ENCODE data around the gene MRNIP.

The MRNIP gene, protein sequence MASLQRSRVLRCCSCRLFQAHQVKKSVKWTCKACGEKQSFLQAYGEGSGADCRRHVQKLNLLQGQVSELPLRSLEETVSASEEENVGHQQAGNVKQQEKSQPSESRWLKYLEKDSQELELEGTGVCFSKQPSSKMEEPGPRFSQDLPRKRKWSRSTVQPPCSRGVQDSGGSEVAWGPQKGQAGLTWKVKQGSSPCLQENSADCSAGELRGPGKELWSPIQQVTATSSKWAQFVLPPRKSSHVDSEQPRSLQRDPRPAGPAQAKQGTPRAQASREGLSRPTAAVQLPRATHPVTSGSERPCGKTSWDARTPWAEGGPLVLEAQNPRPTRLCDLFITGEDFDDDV

DNA sequence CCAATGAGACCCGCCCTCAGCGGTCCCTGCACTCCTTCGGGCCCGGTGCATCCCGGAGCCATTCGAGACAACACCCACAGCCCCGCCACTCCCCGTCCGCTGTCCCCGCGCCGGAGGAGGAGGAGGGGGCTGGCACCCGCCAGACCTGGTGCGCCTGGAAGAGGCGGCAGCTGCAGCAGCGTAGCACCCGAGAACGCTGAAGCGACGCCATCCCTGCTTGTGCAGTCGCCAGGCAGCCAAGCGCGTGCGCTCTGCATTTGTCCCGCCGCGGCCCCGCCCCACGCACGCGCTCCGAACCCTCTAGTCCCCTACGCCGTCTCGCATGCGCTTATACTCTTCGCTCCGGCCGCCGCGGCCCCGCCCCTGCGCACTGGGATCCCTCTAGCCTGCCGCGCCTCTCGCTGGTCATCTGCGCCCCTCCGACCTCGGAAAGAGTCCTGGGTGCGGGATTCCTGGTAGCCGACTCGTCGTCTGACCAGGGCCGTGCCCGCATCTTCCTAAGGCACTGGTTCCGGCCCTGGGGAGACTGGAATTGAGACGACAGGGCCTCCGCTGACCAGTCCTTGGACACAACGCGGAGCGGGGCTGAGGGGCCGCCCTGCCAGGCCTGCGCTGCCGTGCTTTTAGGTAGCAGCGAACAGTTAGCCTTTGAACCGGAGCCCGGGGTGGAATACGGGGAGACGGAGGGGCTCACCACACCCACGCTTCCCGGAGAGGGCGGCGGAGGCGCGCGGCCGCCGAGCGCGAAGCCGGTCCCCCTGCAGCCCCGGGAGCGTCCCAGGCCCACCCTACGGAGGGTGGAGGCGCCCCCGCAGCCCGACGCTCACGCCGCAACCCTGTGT is at the start of gene MRNIP:
Gene MRNIP (minus strand): TSS at position 232 of the 842 bp plus-strand sequence. CDS start 21 bp downstream, at position 211.
- DNase-seq (ENCODE audit: low read depth in 2 of 2): peak; percentile 75 to 81

- DNase-seq (ENCODE audit: low read depth in 2 of 2): peak; percentile 40 to 49
These were observed 49.1 kb upstream of the MRNIP start, which contains the start of gene TBC1D9B for GRCh38 chr5:179907556-179908324. TSS of gene TBC1D9B (minus strand) at chr5:179907897. CDS start at chr5:179907821, 76 bp downstream.

- no peak for DNase-seq (ENCODE audit: low read depth in 2 of 2)
These were observed 48.4 kb upstream of the MRNIP start for GRCh38 chr5:179906795-179907555.

DNA sequence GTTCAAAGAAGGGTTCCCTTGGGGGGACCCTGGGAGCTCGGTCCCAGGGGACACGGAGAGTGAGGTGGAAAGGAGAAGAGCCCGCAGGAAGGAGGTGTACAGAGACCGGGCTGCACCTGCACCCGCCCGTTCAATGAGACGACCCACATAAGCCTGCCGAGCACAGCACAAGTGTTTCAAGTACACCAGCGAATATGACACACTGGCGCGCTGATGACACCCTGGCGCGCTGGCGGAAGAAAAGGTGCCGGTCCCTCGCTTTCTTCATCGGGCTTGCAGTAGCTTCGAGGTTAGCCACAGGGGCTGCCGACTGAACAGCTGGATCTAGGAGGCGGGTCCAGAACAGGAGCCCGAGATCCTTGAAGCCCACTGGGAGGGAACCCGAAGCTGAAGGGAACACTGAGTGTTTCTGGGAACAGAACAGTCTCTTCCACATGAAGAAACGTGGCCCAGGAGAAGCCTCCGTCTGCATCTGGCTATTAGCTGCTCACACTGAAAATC is 47.7 kb upstream of the MRNIP start:
- DNase-seq (ENCODE audit: low read depth in 2 of 2): no peak

- no peak for DNase-seq (ENCODE audit: low read depth in 2 of 2)
These were observed 46.5 kb upstream of the MRNIP start for GRCh38 chr5:179905161-179905560.

DNA sequence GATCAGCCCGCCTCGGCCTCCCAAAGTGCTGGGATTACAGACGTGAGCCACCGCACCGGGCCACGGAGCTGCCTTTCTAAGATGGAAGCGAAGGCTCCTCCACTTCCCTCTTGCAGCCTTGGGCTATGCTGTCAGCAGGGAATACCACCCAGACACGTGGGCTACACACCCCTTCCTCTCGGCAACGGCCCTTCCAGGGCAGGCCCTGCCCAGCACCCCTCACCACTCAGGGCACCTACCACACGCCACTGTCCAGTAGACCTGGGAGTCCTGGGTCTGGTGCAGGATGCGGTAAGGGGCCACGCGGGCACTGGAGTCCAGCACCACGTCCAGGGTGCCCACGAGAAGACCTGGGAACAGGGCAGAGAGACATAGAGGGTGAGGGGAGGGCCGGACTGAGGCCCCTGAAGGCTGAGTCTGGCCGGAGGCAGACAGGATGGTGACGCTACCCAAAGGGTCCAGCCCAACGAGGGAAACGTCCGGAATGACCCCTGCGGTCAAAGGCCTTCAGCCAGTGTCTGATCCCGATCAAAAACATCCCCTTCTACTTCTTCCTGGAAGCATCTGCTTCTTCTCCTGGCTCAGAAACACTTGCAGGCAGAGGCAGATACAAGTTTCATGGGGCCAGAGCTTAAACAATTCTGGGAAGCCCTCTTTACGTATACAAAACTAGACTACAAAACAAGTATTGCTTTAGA is 46.0 kb upstream of the MRNIP start:
- DNase-seq (ENCODE audit: low read depth in 2 of 2): no peak

DNA sequence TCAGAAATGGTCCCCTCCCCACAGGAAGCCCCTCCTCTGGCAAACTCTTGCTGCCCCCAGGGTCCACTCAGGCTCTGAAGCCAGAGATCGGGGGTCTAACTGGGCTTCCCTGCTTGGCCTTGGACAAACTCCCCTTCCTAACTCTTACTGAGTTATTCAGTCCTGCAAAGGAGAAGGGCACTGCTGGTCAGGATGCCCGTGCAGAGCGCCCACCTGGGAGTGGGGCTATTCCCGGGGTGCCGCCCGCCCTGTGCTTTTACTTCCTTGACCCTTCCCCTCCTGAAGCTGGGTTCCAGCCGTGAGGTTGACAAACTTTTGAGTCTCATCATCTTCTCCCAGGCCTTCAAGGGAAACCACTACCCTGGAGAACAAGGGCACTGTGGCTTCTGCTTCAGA is 44.1 kb upstream of the MRNIP start:
- no peak for DNase-seq (ENCODE audit: low read depth in 2 of 2)

- DNase-seq (ENCODE audit: low read depth in 2 of 2): no peak
These were observed 43.5 kb upstream of the MRNIP start for GRCh38 chr5:179901915-179902762.

DNA sequence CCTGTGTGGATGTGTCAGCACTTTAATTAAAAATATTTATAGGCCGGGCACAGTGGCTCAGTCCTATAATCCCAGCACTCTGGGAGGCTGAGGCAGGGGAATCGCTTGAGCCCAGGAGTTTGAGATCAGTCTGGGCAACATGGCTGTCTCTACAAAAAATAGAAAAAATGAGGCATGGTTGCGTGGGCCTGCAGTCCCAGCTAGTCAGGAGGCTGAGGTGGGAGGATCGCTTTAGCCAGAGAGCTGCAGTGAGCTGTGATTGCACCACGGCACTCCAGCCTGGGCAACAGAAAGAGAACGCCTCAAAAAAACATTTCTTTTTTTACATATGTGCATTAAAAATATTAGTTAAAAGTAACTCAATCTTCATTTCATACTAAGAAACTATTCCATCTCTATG is 42.8 kb upstream of the MRNIP start:
- DNase-seq (ENCODE audit: low read depth in 2 of 2): no peak

- DNase-seq (ENCODE audit: low read depth in 2 of 2): no peak
These were observed 42.1 kb upstream of the MRNIP start for GRCh38 chr5:179900711-179901110.

DNA sequence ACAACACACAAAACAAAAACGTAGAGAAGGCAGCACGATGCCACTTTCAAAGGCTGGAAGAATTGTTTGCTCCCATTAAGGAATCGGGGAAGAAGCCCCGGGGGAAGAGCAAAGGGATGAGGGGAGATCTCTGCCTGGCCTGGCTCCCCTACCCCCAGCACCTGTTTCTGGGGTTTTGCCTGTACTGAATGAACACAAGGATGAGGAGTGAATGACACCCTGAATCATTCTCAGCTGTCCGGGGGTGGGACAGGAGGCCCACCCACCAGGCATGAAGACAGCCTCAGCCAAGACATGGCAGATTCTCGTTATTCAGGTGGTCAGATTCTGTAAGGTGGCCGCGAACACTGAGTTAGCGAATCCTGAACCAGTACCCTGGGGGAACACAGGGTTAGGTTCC is 41.6 kb upstream of the MRNIP start:
- no peak for DNase-seq (ENCODE audit: low read depth in 2 of 2)

DNA sequence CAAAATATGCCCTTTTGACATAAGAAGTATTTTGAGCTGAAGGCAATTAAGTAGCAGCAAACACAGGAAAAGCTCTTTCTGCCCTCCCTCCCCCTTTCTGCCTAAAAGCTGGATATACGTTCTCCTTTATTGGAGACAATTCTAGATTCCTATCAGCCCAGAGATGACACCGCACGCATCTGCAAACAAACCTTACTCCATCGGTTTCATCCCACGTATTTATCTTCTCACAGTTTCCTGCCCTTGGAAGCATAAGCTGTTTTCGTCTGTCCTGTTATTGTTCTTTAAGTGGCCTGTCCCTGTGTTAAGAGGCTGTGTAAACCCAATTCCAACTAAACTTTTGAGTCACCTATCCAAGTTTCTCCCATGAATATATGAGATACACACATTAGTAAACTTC is 37.2 kb upstream of the MRNIP start:
- DNase-seq (ENCODE audit: low read depth in 2 of 2): no peak

- DNase-seq (ENCODE audit: low read depth in 2 of 2): no peak
These were observed 35.6 kb upstream of the MRNIP start for GRCh38 chr5:179893958-179894895.

- no peak for DNase-seq (ENCODE audit: low read depth in 2 of 2)
These were observed 34.7 kb upstream of the MRNIP start for GRCh38 chr5:179893076-179893957.

DNA sequence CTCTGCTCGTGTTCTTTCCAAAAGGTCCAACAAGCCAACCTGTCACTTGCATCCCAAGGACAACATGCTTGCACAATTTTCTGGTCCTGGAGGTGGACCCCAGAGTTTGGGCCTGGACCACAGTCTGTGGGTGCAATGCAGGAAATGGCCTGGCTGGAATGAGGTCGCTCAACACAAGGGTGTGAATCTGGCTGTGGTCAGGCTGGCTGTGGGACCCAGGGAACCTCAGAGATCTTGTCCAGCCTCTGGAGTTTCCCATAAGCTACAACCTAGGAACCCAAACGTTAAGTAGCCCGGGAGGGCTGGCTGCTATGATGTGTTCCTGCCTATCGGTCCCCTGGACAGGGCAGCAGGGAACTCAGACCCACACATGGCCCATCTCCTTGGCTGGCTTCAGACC is 33.6 kb upstream of the MRNIP start:
- no peak for DNase-seq (ENCODE audit: low read depth in 2 of 2)

DNA sequence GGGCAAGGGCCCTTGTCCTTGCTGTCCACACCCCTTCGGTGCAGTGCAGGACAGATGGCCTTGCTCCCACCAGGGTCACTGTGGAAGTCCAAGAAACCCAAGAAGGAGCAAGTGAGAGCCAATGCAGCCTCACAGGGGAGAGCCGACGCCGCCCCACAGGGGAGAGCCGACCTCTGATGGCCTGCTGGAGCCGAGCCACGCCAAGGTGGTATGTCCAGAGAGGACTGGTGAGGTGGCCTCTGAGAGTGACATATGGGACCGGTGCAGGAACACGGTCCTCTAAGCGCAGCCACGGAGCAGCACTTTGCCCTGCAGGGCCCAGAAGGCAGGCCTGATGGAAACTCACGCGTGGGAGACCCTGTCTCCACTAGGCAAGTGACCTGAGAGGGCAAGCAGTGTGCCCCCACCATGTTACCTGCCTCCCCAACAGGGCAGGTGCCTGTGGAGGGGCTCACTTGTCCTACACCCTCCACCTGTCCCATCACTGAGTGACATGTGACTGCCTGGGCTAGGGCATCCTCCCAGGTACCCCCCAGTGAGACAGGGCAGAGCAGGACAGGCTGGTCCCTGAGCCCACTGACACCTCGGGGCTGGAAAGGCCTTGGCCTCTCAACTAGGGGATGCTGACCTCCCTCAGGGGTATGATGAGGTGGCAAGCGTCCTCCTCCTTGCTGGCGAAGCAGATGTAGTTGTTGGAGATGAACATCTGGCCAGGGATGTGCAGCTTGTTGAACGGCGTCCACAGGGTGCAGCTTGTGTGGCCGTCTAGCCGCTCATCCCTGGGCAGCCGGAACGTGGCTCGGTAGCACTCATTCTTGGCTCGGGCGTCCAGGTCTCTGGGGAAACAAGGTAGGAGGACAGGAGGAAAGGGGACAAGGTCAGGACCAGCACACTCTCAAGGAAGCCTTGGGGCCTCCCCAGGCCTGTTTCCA is 32.4 kb upstream of the MRNIP start:
- no peak for DNase-seq (ENCODE audit: low read depth in 2 of 2)
